GM12878 (cell line): Measurements from ENCODE around the gene EBP. TPM values are rescaled to one million over a fixed set of nuclear protein-coding genes. Genes with fewer than 3 reads are reported as not detected.

Experiments used
- ATAC-seq: fragments of 200-7000 bp; cut with Tn5 transposase; 3 replicates; pipeline ENCODE4 v1.9.1; 2020; ENCODE audit warnings: mild to moderate bottlenecking, moderate library complexity
- BruUV-seq: library from RNA; stranded (reverse); fragments of 400-500 nt; replicated peaks from 2 replicates; lab custom pipeline; 2021; lab: Mats Ljungman, UMichigan
- CTCF ChIA-PET: fragments of 300-600 bp; sonication (Branson Sonifier 250); formaldehyde crosslinking; extraction: SDS; loops from one replicate; lab custom pipeline; 2021; ENCODE audit warnings: inconsistent platforms; lab: Yijun Ruan, JAX
- POLR2A ChIA-PET: fragments of 350-600 bp; formaldehyde crosslinking; extraction: SDS; loops from one replicate; lab custom pipeline; 2021; ENCODE audit warnings: inconsistent platforms; lab: Charles Lee
- RAD21 ChIA-PET: fragments of 300-600 bp; sonication (Branson Sonifier 250); formaldehyde crosslinking; loops from one replicate; lab custom pipeline; 2023; ENCODE audit warnings: antibody characterized with exemption; ENCODE audit not compliant: unreplicated experiment; lab: Charles Lee
- SMC1A ChIA-PET: fragments of 300-600 bp; sonication (Branson Sonifier 250); formaldehyde crosslinking; loops from one replicate; lab custom pipeline; 2023; ENCODE audit not compliant: unreplicated experiment, uncharacterized antibody; lab: Charles Lee
- DNase-seq: peaks from one replicate; pipeline ENCODE4 v3.0.0-alpha.2; 2011; ENCODE audit warnings: low read depth, low spot score
- FAIRE-seq: peaks from 3 replicates; lab custom pipeline; 2011; peaks lifted over from hg19 to GRCh38; lab: Jason Lieb, UNC
- H2AFZ ChIP-seq: 2 replicates; pipeline ENCODE4 v1.6.0; 2011; ENCODE audit warnings: low read depth, low read length, control low read depth; ENCODE audit not compliant: control insufficient read depth
- H3K27ac ChIP-seq: 2 replicates; pipeline ENCODE4 v1.5.1; 2011; ENCODE audit warnings: control low read depth; ENCODE audit not compliant: control insufficient read depth, insufficient read depth
- H3K27me3 ChIP-seq, 2 experiments: replicated peaks in 1 of 2; 2 replicates each; pipeline versions ENCODE4 v1.6.0 to v1.6.1; 2011; ENCODE audit warnings: low read length in 1 of 2; ENCODE audit not compliant: control insufficient read depth in 2 of 2, insufficient read depth in 2 of 2
- H3K36me3 ChIP-seq, 2 experiments: 2 replicates each; pipeline ENCODE4 v1.5.1; 2011; ENCODE audit warnings: low read length in 1 of 2; ENCODE audit not compliant: control insufficient read depth in 2 of 2, insufficient read depth in 2 of 2
- H3K4me1 ChIP-seq: 2 replicates; pipeline ENCODE4 v1.6.1; 2011; ENCODE audit warnings: mild to moderate bottlenecking, low read length, moderate library complexity, mixed read lengths; ENCODE audit not compliant: control insufficient read depth, insufficient read depth
- H3K4me2 ChIP-seq: 2 replicates; pipeline ENCODE4 v1.6.0; 2011; ENCODE audit warnings: control low read depth; ENCODE audit not compliant: control insufficient read depth, insufficient read depth
- H3K4me3 ChIP-seq: fragments of 200-600 bp; sonication (generic); 2 replicates; pipeline ENCODE4 v1.5.1; 2016
- H3K79me2 ChIP-seq: 2 replicates; pipeline ENCODE4 v1.6.0; 2011; ENCODE audit warnings: low read length; ENCODE audit not compliant: control insufficient read depth, insufficient read depth
- H3K9ac ChIP-seq: 2 replicates; pipeline ENCODE4 v1.8.0; 2011; ENCODE audit warnings: low read length, control low read depth, mixed read lengths; ENCODE audit not compliant: control insufficient read depth, insufficient read depth
- H3K9me3 ChIP-seq: replicated peaks from 3 replicates; pipeline ENCODE4 v1.5.1; 2011; ENCODE audit warnings: mild to moderate bottlenecking, low read length; ENCODE audit not compliant: control insufficient read depth, insufficient read depth
- H4K20me1 ChIP-seq: 2 replicates; pipeline ENCODE4 v1.6.0; 2011; ENCODE audit not compliant: control insufficient read depth, insufficient read depth
- ASH2L ChIP-seq: fragments of 300-600, 200-600 bp; sonication (generic); IDR thresholded peaks from 2 replicates; pipeline ENCODE4 v1.6.1; 2017; ENCODE audit warnings: low read depth, mild to moderate bottlenecking, borderline replicate concordance
- BHLHE40 ChIP-seq, 2 experiments: fragments of 450-650 bp in 1 of 2; IDR thresholded peaks; 2 replicates each; pipeline ENCODE4 v1.6.1; 2011 to 2017; ENCODE audit warnings: low read depth in 2 of 2, borderline replicate concordance in 1 of 2, improper control_type of control experiment in 1 of 2, low read length in 1 of 2, mild to moderate bottlenecking in 1 of 2
- CHD2 ChIP-seq: IDR thresholded peaks from 2 replicates; pipeline ENCODE4 v1.6.1; 2011; ENCODE audit warnings: low read depth, low read length, improper control_type of control experiment, borderline replicate concordance
- HDAC2 ChIP-seq: fragments of 200-600 bp; sonication (generic); IDR thresholded peaks from 2 replicates; pipeline ENCODE4 v1.6.1; 2017
- IKZF2 ChIP-seq, 2 experiments: fragments of 450-650 bp; IDR thresholded peaks; 2 replicates each; pipeline ENCODE4 v1.6.1; 2017; ENCODE audit warnings: mild to moderate bottlenecking in 2 of 2, moderate library complexity in 2 of 2
- JUND ChIP-seq: IDR thresholded peaks from 2 replicates; pipeline ENCODE4 v1.6.1; 2012; ENCODE audit warnings: low read depth, mild to moderate bottlenecking, low read length, improper control_type of control experiment, moderate library complexity
- PAX8 ChIP-seq: fragments of 450-650 bp; IDR thresholded peaks from 2 replicates; pipeline ENCODE4 v1.6.1; 2017; ENCODE audit warnings: mild to moderate bottlenecking, moderate library complexity
- PML ChIP-seq: IDR thresholded peaks from 2 replicates; pipeline ENCODE4 v1.6.1; 2012; ENCODE audit warnings: low read length, inconsistent platforms
- POLR2A ChIP-seq: IDR thresholded peaks from 2 replicates; pipeline ENCODE4 v1.6.1; 2011; ENCODE audit warnings: low read depth, mild to moderate bottlenecking, low read length
- POLR2AphosphoS2 ChIP-seq: IDR thresholded peaks from 2 replicates; pipeline ENCODE4 v1.6.1; 2011; ENCODE audit warnings: low read depth, mild to moderate bottlenecking, low read length, improper control_type of control experiment, moderate library complexity
- RFX5 ChIP-seq: IDR thresholded peaks from 2 replicates; pipeline ENCODE4 v1.6.1; 2011; ENCODE audit warnings: low read depth, low read length, improper control_type of control experiment
- SMARCA5 ChIP-seq: fragments of 450-650 bp; IDR thresholded peaks from 2 replicates; pipeline ENCODE4 v1.6.1; 2017; ENCODE audit warnings: mild to moderate bottlenecking
- SP1 ChIP-seq: IDR thresholded peaks from one replicate; pipeline ENCODE4 v1.6.1; 2011; ENCODE audit warnings: low read depth, low read length
- STAT3 ChIP-seq: IDR thresholded peaks from 2 replicates; pipeline ENCODE4 v1.6.1; 2011; ENCODE audit warnings: low read depth, low read length, improper control_type of control experiment
- SUZ12 ChIP-seq: fragments of 200-600 bp; sonication (generic); IDR thresholded peaks from one replicate; pipeline ENCODE4 v1.6.1; 2018; ENCODE audit warnings: antibody characterized with exemption, mild to moderate bottlenecking; ENCODE audit not compliant: unreplicated experiment
- ZNF24 ChIP-seq: fragments of 450-650 bp; IDR thresholded peaks from 2 replicates; pipeline ENCODE4 v1.6.1; 2017; ENCODE audit warnings: antibody characterized with exemption, mild to moderate bottlenecking
- ZNF622 ChIP-seq: fragments of 450-650 bp; IDR thresholded peaks from 2 replicates; pipeline ENCODE4 v1.6.1; 2017; ENCODE audit warnings: mild to moderate bottlenecking, inconsistent platforms
- WGBS: methylation state at CpG from one replicate; pipeline ENCODE4 v1.1.6; 2016; ENCODE audit warnings: low lambda C conversion rate; ENCODE audit not compliant: insufficient replicate concordance, insufficient coverage; ENCODE audit errors: missing lambda C conversion rate; 5-methylcytosine and 5-hydroxymethylcytosine counted together
- in situ Hi-C: fragments of 300-500 bp; cut with MboI; formaldehyde crosslinking; loops from 9 replicates; pipeline ENCODE4 v1.14.3; 2018; ENCODE audit warnings: mixed read lengths
- intact Hi-C: fragments of 100-400 bp; cut with micrococcal nuclease; formaldehyde crosslinking; loops from one replicate; pipeline ENCODE4 v1.14.2; 2022; ENCODE audit not compliant: unreplicated experiment
- polyA plus RNA-seq, 11 experiments: library from polyadenylated mRNA; depleted of rRNA in 4 of 11; unstranded in 6 of 11; stranded (reverse) in 5 of 11; fragments of >200 nt; fragmentation: Nextera tagmentation in 4 of 11; fragmentation: Illumina TruSeq in 1 of 11; extraction: Ambion mirVana in 4 of 11; extraction: Trizol in 1 of 11; gene quantifications; 1 replicate in 1 of 11; 2 replicates in 10 of 11; pipeline versions ENCODE4 v1.2.1 to v1.2.3, GENCODE V29; 2011 to 2016; ENCODE audit warnings: inconsistent platforms in 2 of 11, missing spikeins in 2 of 11, low read depth in 1 of 11
- total RNA-seq, 4 experiments: library from RNA; depleted of rRNA in 3 of 4; stranded (reverse); fragments of >200 nt in 3 of 4; fragmentation: Illumina TruSeq in 1 of 4; extraction: Trizol in 1 of 4; gene quantifications; 2 replicates each; pipeline versions ENCODE4 v1.2.1 to v1.2.3, GENCODE V29; 2013 to 2021
- TF ChIP-seq, protein P1 (sequence below): fragments of 450-650 bp; IDR thresholded peaks from 2 replicates; pipeline ENCODE4 v1.6.1; 2017; ENCODE audit warnings: mild to moderate bottlenecking, moderate library complexity
- TF ChIP-seq, protein P2 (sequence below): fragments of 450-650 bp; IDR thresholded peaks from 2 replicates; pipeline ENCODE4 v1.6.1; 2017; ENCODE audit warnings: mild to moderate bottlenecking, low read depth, inconsistent platforms; ENCODE audit not compliant: poor library complexity, severe bottlenecking

The EBP gene
- total and polyA plus RNA-seq, 10 of the 15 experiments (the other 5 are each of a cell fraction or from before 2014, with no cell fraction given) = 125 to 628 (median 180) TPM

DNA sequence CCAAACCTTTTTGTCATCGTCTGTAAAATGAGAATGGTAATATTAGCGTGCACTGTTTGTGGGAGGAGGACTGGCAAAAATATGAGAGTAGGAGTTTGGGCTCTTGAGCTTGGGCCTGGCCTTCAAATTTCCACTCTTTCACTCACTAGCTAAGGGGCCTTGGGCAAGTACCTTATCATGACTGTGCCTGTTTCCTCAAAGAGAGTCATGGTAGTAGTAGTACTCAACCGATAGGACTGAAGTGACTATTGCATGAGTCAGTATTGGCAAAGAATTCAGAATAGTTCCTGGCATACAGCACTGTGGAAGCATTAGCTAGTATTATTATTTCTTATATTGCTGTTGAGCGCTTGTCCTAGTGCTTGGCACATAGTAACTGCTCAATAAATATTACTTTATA is 36.7 kb downstream of the EBP start (continued):
- TF ChIP-seq, protein P1, sequence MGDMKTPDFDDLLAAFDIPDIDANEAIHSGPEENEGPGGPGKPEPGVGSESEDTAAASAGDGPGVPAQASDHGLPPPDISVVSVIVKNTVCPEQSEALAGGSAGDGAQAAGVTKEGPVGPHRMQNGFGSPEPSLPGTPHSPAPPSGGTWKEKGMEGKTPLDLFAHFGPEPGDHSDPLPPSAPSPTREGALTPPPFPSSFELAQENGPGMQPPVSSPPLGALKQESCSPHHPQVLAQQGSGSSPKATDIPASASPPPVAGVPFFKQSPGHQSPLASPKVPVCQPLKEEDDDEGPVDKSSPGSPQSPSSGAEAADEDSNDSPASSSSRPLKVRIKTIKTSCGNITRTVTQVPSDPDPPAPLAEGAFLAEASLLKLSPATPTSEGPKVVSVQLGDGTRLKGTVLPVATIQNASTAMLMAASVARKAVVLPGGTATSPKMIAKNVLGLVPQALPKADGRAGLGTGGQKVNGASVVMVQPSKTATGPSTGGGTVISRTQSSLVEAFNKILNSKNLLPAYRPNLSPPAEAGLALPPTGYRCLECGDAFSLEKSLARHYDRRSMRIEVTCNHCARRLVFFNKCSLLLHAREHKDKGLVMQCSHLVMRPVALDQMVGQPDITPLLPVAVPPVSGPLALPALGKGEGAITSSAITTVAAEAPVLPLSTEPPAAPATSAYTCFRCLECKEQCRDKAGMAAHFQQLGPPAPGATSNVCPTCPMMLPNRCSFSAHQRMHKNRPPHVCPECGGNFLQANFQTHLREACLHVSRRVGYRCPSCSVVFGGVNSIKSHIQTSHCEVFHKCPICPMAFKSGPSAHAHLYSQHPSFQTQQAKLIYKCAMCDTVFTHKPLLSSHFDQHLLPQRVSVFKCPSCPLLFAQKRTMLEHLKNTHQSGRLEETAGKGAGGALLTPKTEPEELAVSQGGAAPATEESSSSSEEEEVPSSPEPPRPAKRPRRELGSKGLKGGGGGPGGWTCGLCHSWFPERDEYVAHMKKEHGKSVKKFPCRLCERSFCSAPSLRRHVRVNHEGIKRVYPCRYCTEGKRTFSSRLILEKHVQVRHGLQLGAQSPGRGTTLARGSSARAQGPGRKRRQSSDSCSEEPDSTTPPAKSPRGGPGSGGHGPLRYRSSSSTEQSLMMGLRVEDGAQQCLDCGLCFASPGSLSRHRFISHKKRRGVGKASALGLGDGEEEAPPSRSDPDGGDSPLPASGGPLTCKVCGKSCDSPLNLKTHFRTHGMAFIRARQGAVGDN = no peak

DNA sequence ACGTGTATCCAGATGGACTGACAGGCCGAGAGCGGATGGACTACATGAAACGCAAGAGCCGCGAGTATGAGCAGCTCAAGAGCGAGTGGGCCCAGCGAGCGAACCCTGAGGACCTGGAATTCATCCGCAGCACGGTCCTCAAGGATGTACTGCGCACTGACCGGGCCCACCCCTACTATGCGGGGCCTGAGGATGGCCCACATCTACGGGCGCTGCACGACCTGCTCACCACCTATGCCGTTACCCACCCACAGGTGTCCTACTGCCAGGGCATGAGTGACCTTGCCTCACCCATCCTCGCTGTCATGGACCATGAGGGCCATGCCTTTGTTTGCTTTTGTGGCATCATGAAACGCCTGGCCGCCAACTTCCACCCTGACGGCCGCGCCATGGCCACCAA is 38.0 kb downstream of the EBP start:
- TF ChIP-seq POLR2A (no peak), HDAC2 (no peak), JUND (no peak), SMARCA5 (no peak), ASH2L (no peak), BHLHE40 (IDR thresholded peaks at IDR 0.05; ENCODE audit: borderline replicate concordance in 1 of 2, low read depth in 2 of 2, low read length in 1 of 2) (no peak), STAT3 (no peak), POLR2AphosphoS2 (no peak), CHD2 (no peak), ZNF622 (no peak), SUZ12 (no peak), PML (no peak), RFX5 (no peak), SP1 (no peak), PAX8 (no peak), IKZF2 (IDR thresholded peaks at IDR 0.05) (no peak), ZNF24 (no peak)
- TF ChIP-seq, protein P2, sequence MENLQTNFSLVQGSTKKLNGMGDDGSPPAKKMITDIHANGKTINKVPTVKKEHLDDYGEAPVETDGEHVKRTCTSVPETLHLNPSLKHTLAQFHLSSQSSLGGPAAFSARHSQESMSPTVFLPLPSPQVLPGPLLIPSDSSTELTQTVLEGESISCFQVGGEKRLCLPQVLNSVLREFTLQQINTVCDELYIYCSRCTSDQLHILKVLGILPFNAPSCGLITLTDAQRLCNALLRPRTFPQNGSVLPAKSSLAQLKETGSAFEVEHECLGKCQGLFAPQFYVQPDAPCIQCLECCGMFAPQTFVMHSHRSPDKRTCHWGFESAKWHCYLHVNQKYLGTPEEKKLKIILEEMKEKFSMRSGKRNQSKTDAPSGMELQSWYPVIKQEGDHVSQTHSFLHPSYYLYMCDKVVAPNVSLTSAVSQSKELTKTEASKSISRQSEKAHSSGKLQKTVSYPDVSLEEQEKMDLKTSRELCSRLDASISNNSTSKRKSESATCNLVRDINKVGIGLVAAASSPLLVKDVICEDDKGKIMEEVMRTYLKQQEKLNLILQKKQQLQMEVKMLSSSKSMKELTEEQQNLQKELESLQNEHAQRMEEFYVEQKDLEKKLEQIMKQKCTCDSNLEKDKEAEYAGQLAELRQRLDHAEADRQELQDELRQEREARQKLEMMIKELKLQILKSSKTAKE = no peak
- intact Hi-C loops = no loop called here

More for the DNA sequence above, 38.0 kb downstream of the EBP start:
- ATAC-seq (no peak), FAIRE-seq (no peak), DNase-seq (no peak)
- H3K4me1 ChIP-seq = no peaks in the 10 kb centered on the region
- no peaks in the 10 kb centered on the region for H3K27me3 ChIP-seq
- RAD21 ChIA-PET = no interaction called here
- 85% methylated on average over 24 of the region's 24 CpGs for WGBS
- in situ Hi-C loops = no loop called here
- BruUV-seq = no TSS peak
- H3K36me3 ChIP-seq = peaks cover 0 to 5% of the 10 kb centered on the region in 2 experiments; a peak in 2 of 4 replicates
- no peak overlapping the region for H3K4me2 ChIP-seq
- H2AFZ ChIP-seq = no peak overlapping the region
- no peak overlapping the region for H3K4me3 ChIP-seq
- SMC1A ChIA-PET = no interaction called here
- no peaks in the 10 kb centered on the region for H3K79me2 ChIP-seq
- CTCF ChIA-PET = no interaction called here
- H3K27ac ChIP-seq = no peak overlapping the region
- H4K20me1 ChIP-seq = no peaks in the 10 kb centered on the region
- no peaks in the 10 kb centered on the region; the same call in 2 of the 3 replicates for H3K9me3 ChIP-seq
- H3K9ac ChIP-seq = no peak overlapping the region
- POLR2A ChIA-PET = no interaction called here
